GF-D8 (cell line): ENCODE data around the gene SERPINB6.
"Not testable (repeated sequence)": the region's sequence is repeated elsewhere in the genome, so short reads cannot be mapped to it uniquely, and the experiment has no call there.

ENCODE experiments used
- DNase-seq: peaks from one replicate; lab custom pipeline; 2025; lab: John Stamatoyannopoulos, UW

The SERPINB6 gene

DNA sequence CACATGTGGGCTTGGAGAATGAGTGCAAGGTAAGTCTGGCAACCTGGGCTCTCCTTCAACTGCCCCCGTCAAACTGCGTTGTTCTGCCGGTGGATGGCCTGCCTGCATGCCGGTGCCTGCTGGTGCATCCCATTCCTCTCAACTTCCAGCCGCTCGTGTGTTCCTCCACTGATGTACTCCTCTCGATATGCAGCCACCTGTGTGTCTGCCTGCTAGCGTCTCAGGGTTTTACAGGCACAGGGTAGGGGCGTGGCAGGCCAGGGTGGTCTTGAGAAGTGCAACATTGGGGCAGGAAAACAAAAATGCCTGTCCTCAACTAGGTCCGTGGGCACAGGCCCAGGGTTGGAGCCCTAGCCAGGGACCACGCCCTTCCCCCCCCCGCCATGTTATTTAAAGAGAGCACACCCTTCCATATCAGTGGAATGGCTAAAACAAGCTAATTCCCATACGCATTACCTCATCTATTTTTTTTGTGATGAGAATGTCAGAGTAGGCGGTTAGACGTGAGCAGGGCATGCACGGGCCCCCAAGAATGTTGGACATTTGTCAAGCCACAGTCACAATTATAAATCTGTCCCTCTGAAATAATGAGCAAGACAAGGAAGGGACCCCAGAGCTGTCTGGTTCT is 33.2 kb downstream of the SERPINB6 start:
- DNase-seq, result no peak

GRCh38 chr6:2937627-2938003 is 33.8 kb downstream of the SERPINB6 start:
- no peak for DNase-seq

GRCh38 chr6:2935566-2936291 is 35.6 kb downstream of the SERPINB6 start:
- no peak for DNase-seq

DNA sequence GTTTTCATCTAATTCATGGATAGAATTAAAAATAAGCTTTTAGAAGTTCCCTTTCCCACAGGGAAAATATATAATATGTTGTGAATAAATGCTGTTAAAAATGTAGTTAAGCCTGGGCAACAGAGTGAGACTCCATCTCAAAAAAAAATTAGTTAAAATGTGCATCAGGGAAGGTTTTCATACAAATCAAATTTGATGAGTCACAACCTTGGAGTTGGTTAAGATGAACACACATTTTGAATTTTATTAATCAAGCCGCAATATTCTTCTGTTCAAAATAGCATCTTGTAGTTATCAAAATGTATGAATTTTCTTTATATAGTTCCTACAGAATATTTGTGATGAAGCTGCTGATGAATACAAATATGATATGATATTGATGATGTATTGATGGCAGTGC is 37.3 kb downstream of the SERPINB6 start:
- no peak for DNase-seq

DNA sequence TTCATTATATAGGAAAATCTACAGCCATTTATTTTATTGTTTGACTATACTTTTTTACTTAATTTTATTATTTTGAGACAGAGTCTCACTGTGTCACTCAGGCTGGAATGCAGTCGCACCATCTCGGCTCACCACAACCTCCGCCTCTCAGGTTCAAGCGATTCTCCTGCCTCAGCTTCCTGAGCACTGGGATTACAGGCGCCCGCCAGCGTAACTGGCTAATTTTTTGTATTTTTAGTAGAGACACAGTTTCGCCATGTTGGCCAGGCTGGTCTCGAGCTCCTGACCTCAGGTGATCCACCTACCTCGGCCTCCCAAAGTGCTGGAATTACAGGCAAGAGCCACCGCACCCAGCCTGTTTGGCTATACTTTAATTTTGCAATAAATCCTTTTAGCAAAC is 38.5 kb downstream of the SERPINB6 start:
- not testable (repeated sequence) for DNase-seq

GRCh38 chr6:2931970-2932748 is 39.2 kb downstream of the SERPINB6 start:
- peak; percentile 41 for DNase-seq

DNA sequence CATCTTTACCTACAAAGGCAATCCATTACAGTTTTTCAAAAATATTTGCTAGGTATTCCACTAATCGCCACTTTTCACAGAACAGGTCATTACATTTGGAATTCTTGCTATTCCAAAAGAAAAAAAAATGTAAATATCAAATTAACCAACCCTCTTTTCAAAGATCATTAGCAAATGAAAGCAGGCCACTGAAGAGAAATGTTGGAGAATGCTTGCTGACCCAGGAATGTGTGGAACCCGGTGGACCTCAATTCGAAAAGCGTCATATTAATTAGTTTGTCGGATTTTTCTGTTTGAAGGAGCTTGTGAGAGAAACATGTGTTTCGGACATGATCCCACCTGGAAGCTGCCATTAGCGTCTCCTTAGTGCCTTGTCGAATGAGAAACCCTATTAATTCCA is 40.3 kb downstream of the SERPINB6 start:
- no peak for DNase-seq

GRCh38 chr6:2927931-2928330 is 43.4 kb downstream of the SERPINB6 start:
- DNase-seq, result not testable (repeated sequence)

DNA sequence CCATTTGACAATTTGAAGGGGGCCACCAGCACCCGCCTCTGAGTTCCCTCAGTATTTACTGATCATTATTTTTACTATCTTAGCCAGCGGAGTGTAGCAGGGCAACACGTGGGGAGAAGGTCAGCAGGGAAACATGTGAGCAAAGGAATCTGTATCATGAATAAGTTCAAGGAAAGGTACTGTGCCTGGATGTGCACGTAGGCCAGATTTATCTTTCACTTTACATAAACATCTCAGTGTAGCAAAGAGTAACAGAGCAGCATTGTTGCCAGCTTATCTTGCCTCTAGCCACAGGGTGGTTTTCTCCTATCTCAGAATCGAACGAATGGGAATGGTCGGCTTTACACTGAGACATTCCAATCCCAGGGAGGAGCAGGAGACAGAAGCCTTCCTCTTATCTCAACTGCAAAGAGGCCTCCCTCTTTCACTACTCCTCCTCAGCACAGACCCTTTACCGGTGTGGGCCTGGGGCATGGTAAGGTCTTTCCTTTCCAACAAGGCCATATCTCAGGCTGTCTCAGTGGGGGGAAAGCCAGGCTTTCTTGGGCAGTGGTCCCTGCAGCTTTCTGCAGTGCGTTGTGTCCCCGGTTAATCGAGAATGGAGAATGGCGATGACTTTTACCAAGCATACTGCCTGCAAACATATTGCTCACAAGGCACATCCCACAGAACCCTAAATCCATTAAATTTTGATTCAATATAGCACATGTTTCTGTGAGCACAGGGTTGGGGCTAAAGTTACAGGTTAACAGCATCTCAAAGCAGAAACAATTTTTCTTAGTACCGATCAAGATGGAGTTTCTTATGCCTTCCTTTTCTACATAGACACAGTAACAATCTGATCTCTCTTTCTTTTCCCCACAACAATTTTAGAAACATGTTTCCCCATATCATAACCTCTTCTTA is 45.3 kb downstream of the SERPINB6 start:
- DNase-seq, result not testable (repeated sequence)

- no peak for DNase-seq
Measured at GRCh38 chr6:2921520-2922115, 49.7 kb downstream of the SERPINB6 start.

DNA sequence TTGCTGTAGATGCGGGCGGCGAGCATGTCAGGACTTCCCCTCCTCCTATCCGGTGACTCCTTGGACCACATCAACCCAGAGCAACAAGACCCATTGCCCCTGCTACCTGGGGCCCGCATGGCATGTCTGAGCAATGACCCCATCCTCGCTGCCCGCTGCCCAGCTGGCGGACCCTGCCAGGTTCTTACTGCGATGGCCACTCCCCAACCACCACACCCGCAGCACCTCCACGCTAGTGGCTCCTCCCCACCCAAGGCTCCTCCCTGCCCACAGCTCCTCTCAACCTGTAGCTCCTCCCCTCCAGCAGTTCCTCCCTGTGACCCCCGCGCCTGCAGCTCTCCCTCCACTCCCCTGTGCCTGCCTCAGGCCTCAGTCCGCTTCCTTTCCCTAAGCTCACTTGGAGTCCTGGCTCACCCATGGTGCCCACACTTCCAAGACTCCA is 50.7 kb downstream of the SERPINB6 start:
- DNase-seq, result no peak

- no peak for DNase-seq
Measured at GRCh38 chr6:2919886-2920285, 51.5 kb downstream of the SERPINB6 start.

DNA sequence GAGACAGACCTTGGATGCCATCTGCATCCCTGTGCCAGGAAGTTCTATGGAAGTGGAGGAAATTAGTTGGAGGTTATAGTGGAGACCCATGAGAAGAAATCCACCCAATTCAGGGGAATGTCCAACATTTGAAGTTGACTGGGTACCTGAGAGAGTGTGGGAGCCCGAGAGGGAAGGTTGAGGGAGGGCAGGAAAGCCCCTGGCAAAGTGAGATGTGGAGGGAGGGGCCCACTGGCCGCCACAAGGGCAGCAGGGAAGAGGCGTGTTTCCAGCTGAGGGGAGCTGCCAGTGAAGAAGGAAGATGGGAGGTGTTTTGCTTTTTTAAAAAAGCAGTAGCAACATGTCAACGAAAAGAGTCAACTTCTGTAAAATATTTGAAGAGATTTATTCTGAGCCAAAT is 52.0 kb downstream of the SERPINB6 start:
- no peak for DNase-seq

DNA sequence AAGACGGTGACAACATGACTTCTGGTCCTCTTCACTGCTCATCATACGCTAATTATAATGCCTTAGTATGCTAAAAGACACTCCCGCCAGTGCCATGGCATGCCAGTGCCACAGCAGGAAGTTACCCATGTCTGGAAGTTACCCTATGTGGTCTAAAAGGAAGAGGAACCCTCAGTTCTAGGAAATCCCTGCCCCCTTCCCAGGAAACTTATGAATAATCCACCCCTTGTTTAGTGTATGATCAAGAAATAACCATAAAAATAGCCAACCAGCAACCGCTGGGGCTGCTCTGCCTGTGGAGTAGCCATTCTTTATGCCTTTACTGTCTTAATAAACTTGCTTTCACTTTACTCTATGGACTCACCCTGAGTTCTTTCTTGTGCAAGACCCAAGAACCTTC is 52.4 kb downstream of the SERPINB6 start:
- peak; percentile 52 for DNase-seq

DNA sequence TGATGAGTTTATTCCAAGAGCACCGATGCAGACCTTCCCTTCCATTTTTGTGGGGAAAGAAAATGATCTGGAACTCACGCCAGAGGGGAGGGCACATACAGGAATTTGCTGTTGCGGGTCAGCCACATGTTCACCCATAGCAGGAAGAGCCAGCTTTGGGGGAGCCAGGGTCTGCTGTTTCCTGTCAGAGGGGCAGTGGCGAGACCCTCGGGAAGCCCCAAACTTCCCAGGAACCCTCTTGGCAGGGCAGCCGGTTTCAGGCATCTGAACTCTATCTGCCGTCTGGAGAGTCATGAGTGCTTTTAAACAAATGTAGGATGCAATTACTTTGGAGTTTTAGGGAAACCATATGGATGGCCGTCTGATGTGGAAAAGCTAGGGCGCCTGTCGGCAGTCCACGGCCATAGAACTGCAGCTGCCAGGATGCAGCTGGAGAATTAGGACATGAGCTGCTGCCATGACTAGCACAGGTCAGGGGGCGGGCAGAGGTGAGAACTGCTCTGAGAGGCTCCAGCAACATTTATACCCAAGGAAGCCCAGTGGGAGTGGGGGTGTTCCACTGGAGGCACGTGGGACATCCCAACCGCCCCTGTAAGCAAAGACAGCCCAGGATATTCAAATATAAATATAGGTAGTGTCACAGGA is 53.4 kb downstream of the SERPINB6 start:
- no peak for DNase-seq

DNA sequence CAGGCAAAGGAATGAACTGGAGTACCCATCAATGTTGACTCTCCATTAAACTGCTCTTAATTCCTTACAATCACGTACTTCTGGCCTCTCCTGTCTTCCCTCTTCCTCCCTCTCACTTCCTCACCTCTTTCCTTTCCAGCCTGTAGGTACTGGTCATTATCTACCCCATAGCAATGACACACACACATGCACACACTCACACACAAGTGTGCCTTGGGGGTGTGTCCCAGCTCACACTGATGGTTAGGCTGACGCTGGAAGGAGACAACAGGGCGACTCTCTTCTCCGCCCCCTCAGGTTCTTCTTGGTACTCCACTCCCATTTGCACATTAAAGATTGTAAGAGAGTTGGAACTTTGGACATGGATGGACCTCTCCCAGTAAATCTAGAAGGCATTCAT is 54.3 kb downstream of the SERPINB6 start:
- no peak for DNase-seq

- no peak for DNase-seq
Measured at GRCh38 chr6:2916158-2916925, 55.0 kb downstream of the SERPINB6 start.

DNA sequence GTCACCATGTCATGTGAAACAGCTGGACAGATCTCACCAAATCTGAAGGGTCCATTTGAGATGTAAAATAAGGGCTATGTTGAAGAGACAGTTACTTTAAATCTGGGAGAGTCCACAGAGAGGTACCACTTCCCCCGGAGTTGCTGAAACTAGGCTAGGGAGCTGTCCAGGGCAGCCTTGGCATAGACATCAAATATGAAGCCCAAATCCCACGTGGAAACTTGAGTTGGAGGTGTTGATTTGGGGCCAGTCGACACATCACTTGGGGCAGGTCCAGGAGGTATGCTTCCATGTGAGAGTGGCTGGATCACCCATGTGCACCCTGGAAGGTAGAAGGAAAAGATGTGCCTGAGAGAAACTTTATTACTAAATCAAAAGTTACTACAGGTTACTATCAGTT is 56.2 kb downstream of the SERPINB6 start:
- no peak for DNase-seq

GRCh38 chr6:2914318-2914660 is 57.1 kb downstream of the SERPINB6 start:
- DNase-seq, result no peak

- no peak for DNase-seq
Measured at GRCh38 chr6:2913621-2914317, 57.6 kb downstream of the SERPINB6 start.
